ENCODE measurements around the gene LRRC43.

Gene LRRC43

DNA sequence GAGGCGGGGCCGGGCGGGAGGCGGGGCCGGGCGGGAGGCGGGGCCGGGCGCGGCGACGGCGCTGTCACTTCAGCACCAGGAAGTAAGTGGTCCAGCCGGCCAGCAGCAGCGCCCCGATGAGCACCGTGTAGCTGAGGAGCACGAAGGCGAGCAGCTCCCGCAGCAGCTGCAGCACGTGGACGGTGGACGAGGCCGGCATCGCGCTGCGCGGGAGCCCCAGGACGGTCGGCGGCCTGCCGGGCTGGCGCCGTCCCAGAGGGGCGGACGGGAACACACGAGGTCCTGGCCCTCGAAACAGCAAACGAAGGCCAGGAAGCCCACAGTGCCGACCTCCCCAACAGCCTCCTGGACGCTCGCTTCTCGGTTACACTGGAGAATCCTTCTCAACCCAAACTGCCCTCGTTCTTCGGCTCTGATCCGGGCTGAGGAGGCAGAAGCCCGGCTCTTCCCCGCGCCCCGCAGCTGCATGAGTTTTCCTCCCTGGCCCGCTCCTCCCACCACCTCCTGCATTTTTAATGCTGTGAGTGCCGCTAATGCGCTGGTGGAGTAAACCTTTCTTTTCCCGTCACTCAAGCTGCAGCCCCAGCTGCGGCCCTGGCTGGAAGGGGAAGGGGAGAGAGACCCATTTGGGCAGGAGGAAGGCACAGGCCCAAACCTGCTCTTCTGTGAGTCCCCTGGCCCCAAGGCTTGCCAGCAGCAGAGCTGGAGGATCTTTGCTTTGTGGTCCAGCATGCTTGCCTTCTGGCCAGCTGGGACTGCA is 43.6 kb downstream of the LRRC43 start:
- DNase-seq (ENCODE audit: low spot score), result no peak

DNA sequence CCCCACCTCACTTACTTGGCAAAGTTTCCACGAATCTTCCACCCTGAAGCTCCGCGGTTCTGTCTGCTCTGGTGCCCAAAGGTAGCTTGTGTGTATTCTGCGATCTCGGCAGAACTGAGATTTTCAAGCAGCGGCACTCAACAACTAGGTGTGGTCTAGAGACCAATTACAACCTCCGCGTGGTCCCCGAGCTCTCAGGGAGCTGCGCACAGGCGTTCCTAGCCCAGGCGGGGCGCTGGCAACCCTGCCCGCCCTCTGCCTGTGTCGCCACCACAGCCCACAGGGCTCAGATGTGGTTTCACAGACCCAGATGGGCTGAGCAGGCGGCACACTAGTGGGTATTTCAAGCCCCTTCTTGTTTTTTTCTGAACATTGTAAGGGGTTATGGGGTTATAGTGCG is 44.4 kb downstream of the LRRC43 start:
- DNase-seq (ENCODE audit: low spot score), result no peak

- no peak for DNase-seq (ENCODE audit: low spot score)
Measured at GRCh38 chr12:122228092-122228491, 45.2 kb downstream of the LRRC43 start.

DNA sequence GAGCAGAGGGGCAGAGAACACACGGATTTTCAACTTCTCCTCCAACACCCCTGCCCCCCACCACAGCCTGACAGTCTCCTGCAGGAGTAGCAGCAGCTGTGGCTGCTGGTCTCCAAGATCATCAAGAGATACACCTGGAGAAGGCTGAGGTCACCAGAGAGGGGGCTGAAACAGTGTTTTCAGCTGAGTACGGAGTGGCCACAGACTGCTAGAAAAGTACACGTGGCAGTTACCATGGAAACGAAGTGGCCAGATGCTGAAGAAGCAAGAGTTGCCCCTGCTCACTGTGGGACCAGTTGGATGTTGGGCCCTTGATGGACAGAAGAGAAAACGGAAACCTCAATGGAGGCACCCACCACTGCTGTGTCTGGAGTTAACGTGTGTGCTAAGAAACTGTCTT is 47.9 kb downstream of the LRRC43 start:
- no peak for DNase-seq (ENCODE audit: low spot score)

DNA sequence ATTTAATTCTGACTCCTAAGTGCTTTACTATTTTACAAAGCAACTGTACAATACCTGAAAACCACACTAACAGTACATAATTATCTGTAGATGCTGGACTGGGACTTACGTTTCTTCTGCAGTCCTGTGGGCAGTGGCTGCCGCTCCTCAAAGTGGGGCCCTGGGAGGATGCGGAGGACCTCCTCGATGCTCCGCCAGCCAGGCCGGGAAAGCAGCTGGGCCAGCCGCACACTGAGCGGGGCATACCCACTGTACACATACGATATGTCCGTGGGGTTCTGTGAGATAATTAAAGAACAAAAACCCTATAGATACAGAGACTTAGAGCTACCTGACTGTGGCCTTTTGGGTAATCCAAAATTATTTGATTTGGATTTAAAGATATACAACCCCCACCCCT is 49.8 kb downstream of the LRRC43 start:
- DNase-seq (ENCODE audit: low spot score), result no peak

DNA sequence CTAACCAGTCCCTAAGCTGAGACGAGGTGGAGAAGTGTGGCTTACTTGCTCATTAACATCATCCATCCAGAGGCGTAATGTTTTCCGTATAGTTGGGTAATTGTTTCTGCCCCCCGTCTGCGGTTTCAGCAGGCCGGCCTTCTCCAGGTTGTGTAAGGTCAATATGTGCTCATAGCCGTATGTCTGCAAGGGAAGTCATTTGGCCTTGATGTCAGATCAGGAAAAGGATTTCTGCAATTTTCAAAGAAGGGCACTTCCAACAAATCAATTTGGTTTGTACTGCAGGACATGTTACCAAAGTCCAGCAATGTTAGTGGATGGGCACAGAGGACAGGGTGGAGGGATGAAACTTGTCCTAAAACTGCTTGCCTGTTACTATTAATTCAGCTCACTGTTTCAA is 52.8 kb downstream of the LRRC43 start:
- no peak for DNase-seq (ENCODE audit: low spot score)

DNA sequence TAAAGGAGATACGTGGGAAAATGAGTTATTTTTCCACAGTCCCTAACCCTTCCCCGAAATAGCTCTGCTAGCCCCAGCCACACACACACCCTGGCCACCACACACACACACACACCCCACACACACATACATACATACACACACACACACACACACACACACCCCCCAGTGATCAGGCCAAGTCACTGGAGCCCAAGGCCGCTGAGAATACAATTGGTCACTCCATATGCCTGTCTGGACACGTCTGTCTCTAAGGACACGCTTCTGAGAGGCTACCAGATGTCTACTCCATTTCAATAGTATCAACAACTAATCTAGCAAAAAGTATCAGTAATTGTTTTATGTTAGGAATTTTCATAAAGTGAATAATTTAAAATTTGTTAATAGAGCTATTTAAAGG is 55.9 kb downstream of the LRRC43 start:
- DNase-seq (ENCODE audit: low spot score), result no peak

- DNase-seq (ENCODE audit: low spot score), result no peak
Measured at GRCh38 chr12:122243965-122244364, 61.0 kb downstream of the LRRC43 start.

- DNase-seq (ENCODE audit: low spot score), result no peak
Measured at GRCh38 chr12:122244565-122245371, 61.8 kb downstream of the LRRC43 start.

GRCh38 chr12:122245553-122245952 is 62.6 kb downstream of the LRRC43 start:
- no peak for DNase-seq (ENCODE audit: low spot score)

DNA sequence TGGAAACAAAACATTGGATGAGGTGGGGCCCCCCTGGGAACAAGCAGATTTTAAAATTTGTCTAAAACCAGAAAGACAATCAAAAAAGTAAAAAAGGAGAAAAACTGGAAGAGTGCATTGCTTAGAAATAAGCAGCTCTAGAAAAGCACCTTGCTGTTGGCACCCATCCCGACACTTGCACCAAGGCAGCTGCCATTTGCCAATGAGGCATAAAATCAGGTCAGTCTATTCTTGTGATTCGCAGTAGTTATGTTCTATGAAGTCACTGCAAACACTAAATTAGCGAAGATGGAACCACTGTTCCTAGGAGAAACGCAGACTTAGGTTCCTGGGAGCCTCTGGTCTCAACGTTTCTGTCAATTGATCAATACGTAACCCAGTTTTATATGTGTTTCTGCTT is 67.1 kb downstream of the LRRC43 start:
- DNase-seq (ENCODE audit: low spot score), result no peak

GRCh38 chr12:122250536-122250935 is 67.6 kb downstream of the LRRC43 start:
- no peak for DNase-seq (ENCODE audit: low spot score)

Data from AG08395 (cell line).